Kidney epithelial cell (primary cell): ENCODE measurements around the gene ZNF326. TPM values are rescaled to one million over a fixed set of nuclear protein-coding genes. Genes with fewer than 3 reads are reported as not detected.

Experiments
- DNase-seq: peaks from one replicate; pipeline ENCODE4 v3.0.0-alpha.2; 2010; ENCODE audit warnings: low read depth
- H3K27me3 ChIP-seq: 2 replicates; pipeline ENCODE4 v1.6.0; 2011; ENCODE audit warnings: low read length; ENCODE audit not compliant: control insufficient read depth, insufficient read depth
- H3K36me3 ChIP-seq: 2 replicates; pipeline ENCODE4 v1.5.1; 2011; ENCODE audit warnings: low read length; ENCODE audit not compliant: control insufficient read depth, insufficient read depth
- H3K4me3 ChIP-seq: 2 replicates; pipeline ENCODE4 v1.5.1; 2011; ENCODE audit warnings: low read depth, mild to moderate bottlenecking, control low read depth, low read length
- CTCF ChIP-seq: IDR thresholded peaks from 2 replicates; pipeline ENCODE4 v1.5.1; 2011; ENCODE audit warnings: mild to moderate bottlenecking, moderate library complexity, low read length, control low read depth, inconsistent platforms; ENCODE audit not compliant: insufficient read depth, poor library complexity, severe bottlenecking
- total RNA-seq: library from RNA; depleted of rRNA; stranded (reverse); fragments of >200 nt; gene quantifications from 2 replicates; pipeline ENCODE4 v1.2.3, GENCODE V29; 2015

The ZNF326 gene
- total RNA-seq, 1 donor from 2014 or later = 9.5 TPM

GRCh38 chr1:89962024-89962741 is 32.7 kb upstream of the ZNF326 start:
- no peaks in the 10 kb centered on the region for H3K27me3 ChIP-seq
- no peak for TF ChIP-seq CTCF
- DNase-seq = no peak
- H3K36me3 ChIP-seq = no peaks in the 10 kb centered on the region
- H3K4me3 ChIP-seq = no peak overlapping the region

GRCh38 chr1:89962742-89963075 is 32.2 kb upstream of the ZNF326 start:
- DNase-seq = no peak
- no peaks in the 10 kb centered on the region for H3K27me3 ChIP-seq
- no peak overlapping the region for H3K4me3 ChIP-seq
- no peaks in the 10 kb centered on the region for H3K36me3 ChIP-seq
- TF ChIP-seq CTCF = no peak

GRCh38 chr1:89965193-89965768 is 29.6 kb upstream of the ZNF326 start:
- TF ChIP-seq CTCF = no peak
- no peak for DNase-seq
- H3K4me3 ChIP-seq = no peak overlapping the region
- no peaks in the 10 kb centered on the region for H3K36me3 ChIP-seq
- no peaks in the 10 kb centered on the region for H3K27me3 ChIP-seq

GRCh38 chr1:89966656-89967055 is 28.3 kb upstream of the ZNF326 start:
- no peak for TF ChIP-seq CTCF
- no peak for DNase-seq

GRCh38 chr1:89971600-89971999 is 23.3 kb upstream of the ZNF326 start:
- Histone ChIP-seq H3K4me3 (no peak overlapping the region), H3K36me3 (no peaks in the 10 kb centered on the region), H3K27me3 (no peaks in the 10 kb centered on the region)
- DNase-seq = no peak
- TF ChIP-seq CTCF = no peak

More at GRCh38 chr1:89966656-89967055, 28.3 kb upstream of the ZNF326 start:
- Histone ChIP-seq H3K27me3 (no peaks in the 10 kb centered on the region), H3K36me3 (no peaks in the 10 kb centered on the region), H3K4me3 (no peak overlapping the region)

GRCh38 chr1:89972024-89972423 is 22.9 kb upstream of the ZNF326 start:
- H3K27me3 ChIP-seq = no peaks in the 10 kb centered on the region
- DNase-seq = no peak
- no peaks in the 10 kb centered on the region for H3K36me3 ChIP-seq
- H3K4me3 ChIP-seq = no peak overlapping the region
- TF ChIP-seq CTCF = no peak
